ENCODE measurements around the gene COMT. TPM values are rescaled to one million over a fixed set of nuclear protein-coding genes. Genes with fewer than 3 reads are reported as not detected.

The COMT gene
- total and polyA plus RNA-seq, 9 donors = 61.9 to 104 (median 81.3) TPM

DNA sequence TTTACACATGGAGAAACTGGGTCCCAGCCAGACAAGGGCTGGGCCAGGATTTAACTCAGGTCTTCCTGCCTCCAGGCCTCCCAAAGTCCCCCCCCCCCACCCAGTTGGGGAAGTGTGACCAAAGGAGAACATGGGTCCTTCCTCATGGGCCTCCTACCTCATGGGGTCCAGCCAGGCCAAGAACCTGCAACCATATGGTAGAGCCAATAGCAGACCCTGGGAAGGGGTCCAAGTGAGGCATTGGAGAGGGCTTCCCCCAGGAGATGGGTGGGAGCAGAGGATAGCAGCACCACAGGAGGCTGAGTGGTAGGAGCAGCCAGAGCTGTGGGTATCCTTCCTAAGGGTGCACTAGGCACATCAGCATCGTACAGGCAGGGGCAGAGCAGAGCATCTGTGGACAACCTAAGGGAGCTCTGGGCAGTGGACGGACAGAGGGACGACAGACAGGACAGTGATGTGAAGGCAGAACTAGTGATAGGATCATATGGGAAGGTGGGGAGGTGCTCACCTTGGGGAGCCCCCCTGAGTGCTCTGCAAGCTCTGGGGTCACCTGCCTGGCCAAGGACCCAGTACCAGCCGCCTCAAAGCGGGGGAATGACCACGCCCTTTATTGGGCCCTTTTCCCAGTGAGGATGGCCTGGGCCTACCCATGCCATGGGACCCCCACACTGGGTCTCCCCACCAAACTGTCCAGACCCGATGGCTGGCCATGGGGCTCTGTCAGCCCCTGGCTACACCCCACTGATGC lies 70.6 kb downstream of the COMT start:
- no peak overlapping the region for H3K27ac ChIP-seq (ENCODE audit: low read length)
- peaks cover 7% of the 10 kb centered on the region for H3K27me3 ChIP-seq (ENCODE audit: control insufficient read depth, insufficient read depth, low read length)
- H3K4me3 ChIP-seq (ENCODE audit: low read length) = no peak overlapping the region
- 88% methylated on average over 7 of the region's 7 CpGs for WGBS (ENCODE audit: insufficient coverage)
- H3K4me1 ChIP-seq (ENCODE audit: control insufficient read depth, insufficient read depth, low read length) = peaks cover 47% of the 10 kb centered on the region
- no peak for DNase-seq
- no peaks in the 10 kb centered on the region for H3K36me3 ChIP-seq (ENCODE audit: control insufficient read depth, insufficient read depth, low read length)
- H3K9me3 ChIP-seq (replicated peaks; ENCODE audit: control insufficient read depth, low read depth, low read length) = no peaks in the 10 kb centered on the region

DNA sequence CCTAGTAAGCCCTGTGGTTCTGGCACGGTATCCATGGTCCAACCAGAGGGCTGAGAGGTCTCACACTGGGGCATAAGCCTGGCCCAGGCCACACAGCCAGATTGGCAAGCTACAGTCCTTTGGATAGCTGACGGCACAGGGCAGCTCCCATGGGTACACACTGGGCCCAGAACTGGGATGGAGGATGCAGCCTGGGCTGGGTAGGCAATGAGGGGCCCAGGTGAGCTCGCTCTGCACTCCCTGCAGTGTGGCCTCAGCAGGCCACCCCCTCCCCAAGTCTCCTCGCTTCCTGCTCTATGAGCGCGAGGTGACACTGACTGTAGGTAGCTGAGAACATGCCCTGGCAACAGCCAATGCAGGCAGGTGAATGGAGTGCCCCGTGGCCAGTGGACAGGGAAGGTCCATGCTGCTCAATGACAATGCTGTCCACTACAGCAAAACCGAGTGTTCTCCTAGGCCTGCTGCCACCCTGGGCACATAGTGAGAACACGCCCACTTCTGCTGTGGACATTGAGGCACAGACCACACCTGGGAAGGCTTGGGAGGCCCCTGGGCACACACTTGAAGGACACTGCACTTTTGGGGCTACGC lies 71.3 kb downstream of the COMT start:
- peaks cover 49% of the 10 kb centered on the region for H3K4me1 ChIP-seq (ENCODE audit: control insufficient read depth, insufficient read depth, low read length)
- DNase-seq = no peak
- H3K36me3 ChIP-seq (ENCODE audit: control insufficient read depth, insufficient read depth, low read length) = no peaks in the 10 kb centered on the region
- 84% methylated on average over 6 of the region's 10 CpGs for WGBS (ENCODE audit: insufficient coverage)
- H3K4me3 ChIP-seq (ENCODE audit: low read length) = no peak overlapping the region
- H3K27ac ChIP-seq (ENCODE audit: low read length) = no peak overlapping the region
- H3K9me3 ChIP-seq (replicated peaks; ENCODE audit: control insufficient read depth, low read depth, low read length) = no peaks in the 10 kb centered on the region
- peaks cover 14% of the 10 kb centered on the region for H3K27me3 ChIP-seq (ENCODE audit: control insufficient read depth, insufficient read depth, low read length)

DNA sequence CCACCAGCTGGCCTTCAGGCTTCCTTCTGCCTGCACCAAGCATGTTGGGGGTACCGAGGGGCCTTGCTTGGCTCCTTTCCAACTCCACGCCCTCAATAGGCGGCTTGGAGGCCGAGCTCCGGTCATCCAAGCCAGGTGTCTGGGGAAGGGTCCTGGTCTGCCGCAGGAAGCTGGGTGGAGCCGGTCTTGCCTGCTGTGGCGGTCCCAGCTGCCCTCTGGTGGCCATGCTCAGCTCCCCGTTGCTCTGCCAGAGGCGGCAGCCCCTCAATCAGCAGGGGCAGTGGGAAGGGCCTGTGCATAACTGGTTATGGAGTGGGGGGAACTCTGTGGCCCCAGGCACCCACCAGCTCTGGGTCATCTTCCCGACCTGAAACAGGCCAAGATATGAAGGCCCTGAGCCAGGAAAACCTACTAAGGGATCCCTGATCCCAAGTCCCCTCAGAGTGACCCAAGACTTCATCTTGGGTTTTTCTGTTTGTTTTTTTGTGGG lies 71.9 kb downstream of the COMT start:
- DNase-seq = peak; percentile 72
- Histone ChIP-seq H3K4me1 (ENCODE audit: control insufficient read depth, insufficient read depth, low read length) (peaks cover 49% of the 10 kb centered on the region), H3K36me3 (ENCODE audit: control insufficient read depth, insufficient read depth, low read length) (no peaks in the 10 kb centered on the region), H3K9me3 (replicated peaks; ENCODE audit: control insufficient read depth, low read depth, low read length) (no peaks in the 10 kb centered on the region), H3K4me3 (ENCODE audit: low read length) (no peak overlapping the region), H3K27ac (ENCODE audit: low read length) (no peak overlapping the region), H3K27me3 (ENCODE audit: control insufficient read depth, insufficient read depth, low read length) (peaks cover 20% of the 10 kb centered on the region)
- WGBS (ENCODE audit: insufficient coverage) = 6% methylated on average over 8 of the region's 11 CpGs

DNA sequence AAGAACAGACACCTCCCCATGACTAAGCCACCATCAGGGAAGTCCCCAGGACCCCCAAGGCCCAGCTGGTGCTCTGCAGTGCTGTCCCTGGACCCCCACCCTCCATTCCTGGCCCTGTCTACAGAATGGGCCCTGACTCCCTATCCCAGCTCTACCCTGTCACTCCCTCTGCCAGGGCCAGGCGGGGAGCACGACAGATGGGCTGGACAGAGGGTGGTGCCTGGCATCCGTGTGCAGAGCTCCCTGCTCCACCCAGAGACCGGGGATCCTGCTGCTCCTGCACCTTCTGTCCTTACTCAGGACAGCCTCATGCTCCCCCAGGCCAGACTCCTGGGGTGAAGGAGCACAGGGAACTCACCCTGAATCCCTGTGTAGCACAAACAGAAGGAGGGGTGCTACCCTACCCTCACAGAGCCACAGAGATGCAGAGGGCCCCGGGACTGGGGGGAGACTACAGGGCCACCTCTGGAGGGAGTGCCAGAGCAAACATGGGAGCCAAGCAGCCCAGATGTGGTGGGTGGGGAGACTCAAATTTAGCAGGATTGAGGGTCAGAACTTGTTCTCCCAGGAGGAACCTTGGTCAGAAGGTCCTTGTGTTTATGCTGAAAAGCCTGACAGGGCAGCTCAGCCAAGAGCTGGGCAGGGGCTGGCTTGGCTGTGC lies 73.1 kb downstream of the COMT start:
- H3K4me1 ChIP-seq (ENCODE audit: control insufficient read depth, insufficient read depth, low read length) = peaks cover 49% of the 10 kb centered on the region
- no peak overlapping the region for H3K27ac ChIP-seq (ENCODE audit: low read length)
- no peaks in the 10 kb centered on the region for H3K36me3 ChIP-seq (ENCODE audit: control insufficient read depth, insufficient read depth, low read length)
- no peak for DNase-seq
- peaks cover 30% of the 10 kb centered on the region for H3K27me3 ChIP-seq (ENCODE audit: control insufficient read depth, insufficient read depth, low read length)
- no peak overlapping the region for H3K4me3 ChIP-seq (ENCODE audit: low read length)
- H3K9me3 ChIP-seq (replicated peaks; ENCODE audit: control insufficient read depth, low read depth, low read length) = no peaks in the 10 kb centered on the region
- WGBS (ENCODE audit: insufficient coverage) = 55% methylated on average over 2 of the region's 5 CpGs

DNA sequence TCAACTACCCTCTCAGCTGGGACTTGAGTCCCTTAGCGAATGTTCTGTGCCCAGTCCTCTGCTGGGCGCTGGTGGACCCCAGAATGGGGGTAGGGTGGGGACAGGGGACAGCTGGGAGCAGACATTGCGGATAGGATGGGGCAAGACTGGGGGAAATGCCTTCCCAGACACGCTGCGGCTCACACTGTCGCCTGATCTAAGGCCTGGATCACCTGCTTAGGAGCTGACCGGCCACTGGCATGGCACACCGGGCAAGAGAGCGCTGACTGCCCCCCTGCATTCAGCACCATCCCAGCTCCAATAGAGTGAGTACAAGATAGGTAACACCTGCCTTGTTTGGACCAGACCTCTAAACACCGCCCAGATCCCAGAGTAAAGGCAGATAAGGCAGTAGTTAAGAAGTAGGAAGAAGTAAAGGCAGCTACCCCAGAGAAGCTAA lies 73.6 kb downstream of the COMT start:
- H3K4me1 ChIP-seq (ENCODE audit: control insufficient read depth, insufficient read depth, low read length) = peaks cover 50% of the 10 kb centered on the region
- H3K9me3 ChIP-seq (replicated peaks; ENCODE audit: control insufficient read depth, low read depth, low read length) = no peaks in the 10 kb centered on the region
- no peak for DNase-seq
- H3K36me3 ChIP-seq (ENCODE audit: control insufficient read depth, insufficient read depth, low read length) = no peaks in the 10 kb centered on the region
- WGBS (ENCODE audit: insufficient coverage) = 88% methylated on average over 7 of the region's 10 CpGs
- H3K27me3 ChIP-seq (ENCODE audit: control insufficient read depth, insufficient read depth, low read length) = peaks cover 31% of the 10 kb centered on the region
- H3K27ac ChIP-seq (ENCODE audit: low read length) = no peak overlapping the region
- H3K4me3 ChIP-seq (ENCODE audit: low read length) = no peak overlapping the region

DNA sequence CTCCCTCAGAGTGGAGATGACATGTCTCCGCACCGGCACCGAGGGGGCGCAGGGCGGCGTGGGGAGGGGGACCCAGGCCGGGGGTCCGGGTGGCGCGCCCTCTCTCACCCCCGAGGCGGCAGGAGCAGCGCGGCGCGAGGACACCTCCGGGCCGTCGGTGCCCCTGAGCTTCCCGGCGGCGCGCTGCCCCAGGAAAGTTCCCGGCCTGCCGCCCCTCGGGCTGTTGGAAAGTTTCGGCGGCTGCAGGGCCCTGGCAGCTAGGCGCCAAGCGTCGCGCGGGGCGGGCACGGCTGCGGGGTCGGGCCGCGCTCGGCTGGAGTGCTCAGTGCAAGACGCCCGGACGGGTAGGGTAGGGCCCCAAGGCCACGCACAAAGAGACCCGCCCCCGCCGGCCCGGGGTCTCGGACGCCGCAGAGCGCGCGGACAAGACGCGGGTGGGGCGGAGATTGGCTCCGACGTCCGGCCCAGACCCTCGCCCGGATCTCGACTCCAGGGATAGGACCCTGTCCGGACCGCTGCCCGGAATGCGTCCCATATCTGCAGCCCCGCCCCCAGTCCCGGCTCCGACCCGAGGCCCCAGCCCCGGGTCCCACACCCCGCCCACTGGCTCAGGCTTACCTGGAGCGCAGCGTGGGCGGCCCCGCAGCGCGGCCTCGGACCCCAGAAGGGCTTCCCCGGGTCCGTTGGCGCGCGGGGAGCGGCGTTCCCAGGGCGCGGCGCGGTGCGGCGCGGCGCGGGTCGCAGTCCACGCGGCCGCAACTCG lies 74.6 kb downstream of the COMT start:
- H3K27me3 ChIP-seq (ENCODE audit: control insufficient read depth, insufficient read depth, low read length) = peaks cover 31% of the 10 kb centered on the region
- DNase-seq = no peak
- WGBS (ENCODE audit: insufficient coverage) = 1% methylated on average over 90 of the region's 101 CpGs
- H3K27ac ChIP-seq (ENCODE audit: low read length) = no peak overlapping the region
- no peaks in the 10 kb centered on the region for H3K36me3 ChIP-seq (ENCODE audit: control insufficient read depth, insufficient read depth, low read length)
- peaks cover 45% of the 10 kb centered on the region for H3K4me1 ChIP-seq (ENCODE audit: control insufficient read depth, insufficient read depth, low read length)
- peak overlapping the region; percentile 58 for H3K4me3 ChIP-seq (ENCODE audit: low read length)
- H3K9me3 ChIP-seq (replicated peaks; ENCODE audit: control insufficient read depth, low read depth, low read length) = no peaks in the 10 kb centered on the region

DNA sequence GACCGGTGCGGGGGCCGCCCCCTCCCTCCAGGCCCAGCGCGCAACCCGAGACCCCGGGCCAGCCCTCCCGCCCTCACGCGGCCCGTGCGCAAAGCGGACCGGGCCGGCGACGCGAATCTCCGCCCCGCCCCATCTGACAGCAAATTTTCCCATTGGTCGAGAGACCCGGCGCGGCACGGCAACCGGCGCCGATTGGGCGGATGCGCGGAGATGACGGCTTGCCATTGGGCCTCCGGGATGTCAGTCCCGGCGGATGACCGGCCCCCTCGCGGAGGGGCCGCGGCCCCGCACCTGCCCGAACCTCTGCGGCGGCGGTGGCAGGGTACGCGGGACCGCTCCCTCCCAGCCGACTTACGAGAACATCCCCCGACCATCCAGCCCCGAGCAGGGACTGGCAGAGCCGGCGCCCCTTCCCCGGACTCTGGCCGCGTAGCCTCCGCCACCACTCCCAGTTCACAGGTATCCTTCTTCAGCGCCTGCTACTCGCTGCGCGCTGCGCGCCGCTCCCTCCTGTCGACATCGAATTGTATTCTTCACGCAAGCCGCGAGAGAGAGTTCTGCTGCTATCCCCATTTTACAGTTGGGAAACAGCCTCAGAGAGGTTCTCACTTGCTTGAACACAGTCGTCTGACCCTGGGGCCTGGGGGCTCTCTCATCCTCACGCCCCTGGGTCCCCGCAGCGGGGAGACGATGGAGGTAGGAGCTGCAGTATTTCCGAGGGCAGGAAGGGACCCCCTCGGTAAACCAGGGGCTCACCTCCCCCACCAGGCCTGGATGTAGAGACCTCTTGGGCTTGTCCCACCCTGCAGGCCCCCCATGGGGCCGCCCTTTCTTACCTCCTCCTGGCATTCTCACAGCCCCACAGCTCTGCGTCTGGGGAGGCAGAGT lies 75.4 kb downstream of the COMT start, which contains the start of gene ARVCF:
Gene ARVCF (minus strand): TSS at position 90 of the 888 bp plus-strand sequence. CDS start 26,029 bp downstream, outside the sequence.
- H3K9me3 ChIP-seq (replicated peaks; ENCODE audit: control insufficient read depth, low read depth, low read length) = no peaks in the 10 kb centered on the region

DNA sequence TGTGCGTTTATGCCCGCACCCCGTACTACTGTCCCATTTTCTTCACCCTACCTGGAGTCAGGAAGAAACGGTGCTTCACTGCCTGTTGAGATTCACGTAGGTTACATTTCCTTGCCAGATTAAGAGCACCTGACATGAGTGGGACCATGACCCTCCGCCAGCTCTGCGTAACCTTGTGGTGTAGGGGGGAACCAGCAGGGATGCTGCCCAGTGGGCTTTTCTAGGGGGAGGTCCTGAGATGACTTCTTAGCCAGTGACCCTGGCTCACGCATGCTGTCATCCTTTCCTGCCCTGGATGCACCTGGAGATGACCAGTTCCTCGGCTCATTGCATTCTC lies 76.0 kb downstream of the COMT start:
- H3K27me3 ChIP-seq (ENCODE audit: control insufficient read depth, insufficient read depth, low read length) = peaks cover 31% of the 10 kb centered on the region
- no peaks in the 10 kb centered on the region for H3K36me3 ChIP-seq (ENCODE audit: control insufficient read depth, insufficient read depth, low read length)
- DNase-seq = no peak
- H3K27ac ChIP-seq (ENCODE audit: low read length) = no peak overlapping the region
- peaks cover 56% of the 10 kb centered on the region for H3K4me1 ChIP-seq (ENCODE audit: control insufficient read depth, insufficient read depth, low read length)
- H3K9me3 ChIP-seq (replicated peaks; ENCODE audit: control insufficient read depth, low read depth, low read length) = no peaks in the 10 kb centered on the region
- no peak overlapping the region for H3K4me3 ChIP-seq (ENCODE audit: low read length)
- WGBS (ENCODE audit: insufficient coverage) = 47% methylated on average over 5 of the region's 9 CpGs

More for the DNA sequence above, 75.4 kb downstream of the COMT start, which contains the start of gene ARVCF:
- Histone ChIP-seq H3K36me3 (ENCODE audit: control insufficient read depth, insufficient read depth, low read length) (no peaks in the 10 kb centered on the region), H3K4me1 (ENCODE audit: control insufficient read depth, insufficient read depth, low read length) (peaks cover 51% of the 10 kb centered on the region), H3K27ac (ENCODE audit: low read length) (no peak within 1 kb of the TSS), H3K27me3 (ENCODE audit: control insufficient read depth, insufficient read depth, low read length) (peaks cover 31% of the 10 kb centered on the region), H3K4me3 (ENCODE audit: low read length) (peak within 1 kb of the TSS; percentile 58)
- peak; percentile 96 for DNase-seq
- WGBS (ENCODE audit: insufficient coverage) = under 1% methylated on average over 73 of the region's 79 CpGs

DNA sequence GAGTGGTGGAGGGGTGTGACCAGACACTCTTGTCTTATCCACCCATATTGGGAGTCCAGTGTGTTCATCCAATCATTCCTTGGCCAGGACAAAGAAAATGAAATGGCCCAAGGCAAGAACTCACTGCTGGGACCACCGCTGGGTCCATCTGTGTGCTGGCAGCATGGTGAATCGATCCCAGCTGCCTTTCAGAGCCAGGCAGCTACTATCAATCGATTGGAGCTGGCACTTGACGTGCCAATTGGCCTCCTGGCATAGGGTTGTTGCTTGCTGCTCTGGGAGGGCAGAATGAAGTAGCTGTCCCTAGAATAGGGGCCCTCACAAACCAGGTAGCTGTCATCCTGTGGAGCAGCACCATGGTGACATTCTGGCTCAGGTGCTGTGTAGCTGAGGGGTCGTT lies 76.4 kb downstream of the COMT start:
- DNase-seq = no peak

More for the DNA sequence above, 76.4 kb downstream of the COMT start:
- Histone ChIP-seq H3K27me3 (ENCODE audit: control insufficient read depth, insufficient read depth, low read length) (peaks cover 31% of the 10 kb centered on the region), H3K4me1 (ENCODE audit: control insufficient read depth, insufficient read depth, low read length) (peaks cover 53% of the 10 kb centered on the region), H3K27ac (ENCODE audit: low read length) (no peak overlapping the region), H3K4me3 (ENCODE audit: low read length) (no peak overlapping the region), H3K36me3 (ENCODE audit: control insufficient read depth, insufficient read depth, low read length) (no peaks in the 10 kb centered on the region), H3K9me3 (replicated peaks; ENCODE audit: control insufficient read depth, low read depth, low read length) (no peaks in the 10 kb centered on the region)
- WGBS (ENCODE audit: insufficient coverage) = 71% methylated on average over 5 of the region's 5 CpGs

Data from muscle of leg (tissue), 11 donors.